AG09319 (cell line): ENCODE measurements around the gene PEX10.

Experiments
- DNase-seq: peaks from one replicate; pipeline ENCODE4 v3.0.0-alpha.2; 2010; ENCODE audit warnings: low read depth; ENCODE audit errors: extremely low read depth
- CTCF ChIP-seq: IDR thresholded peaks from 2 replicates; pipeline ENCODE4 v1.5.1; 2011; ENCODE audit warnings: low read depth, mild to moderate bottlenecking, inconsistent platforms, low read length, moderate library complexity

The PEX10 gene

GRCh38 chr1:2382621-2383361 lies 29.6 kb downstream of the PEX10 start:
- peak; percentile 50 for TF ChIP-seq CTCF
- DNase-seq = no peak

GRCh38 chr1:2381741-2382620 lies 30.4 kb downstream of the PEX10 start:
- DNase-seq = peak; percentile 44
- TF ChIP-seq CTCF = peak; percentile 94

DNA sequence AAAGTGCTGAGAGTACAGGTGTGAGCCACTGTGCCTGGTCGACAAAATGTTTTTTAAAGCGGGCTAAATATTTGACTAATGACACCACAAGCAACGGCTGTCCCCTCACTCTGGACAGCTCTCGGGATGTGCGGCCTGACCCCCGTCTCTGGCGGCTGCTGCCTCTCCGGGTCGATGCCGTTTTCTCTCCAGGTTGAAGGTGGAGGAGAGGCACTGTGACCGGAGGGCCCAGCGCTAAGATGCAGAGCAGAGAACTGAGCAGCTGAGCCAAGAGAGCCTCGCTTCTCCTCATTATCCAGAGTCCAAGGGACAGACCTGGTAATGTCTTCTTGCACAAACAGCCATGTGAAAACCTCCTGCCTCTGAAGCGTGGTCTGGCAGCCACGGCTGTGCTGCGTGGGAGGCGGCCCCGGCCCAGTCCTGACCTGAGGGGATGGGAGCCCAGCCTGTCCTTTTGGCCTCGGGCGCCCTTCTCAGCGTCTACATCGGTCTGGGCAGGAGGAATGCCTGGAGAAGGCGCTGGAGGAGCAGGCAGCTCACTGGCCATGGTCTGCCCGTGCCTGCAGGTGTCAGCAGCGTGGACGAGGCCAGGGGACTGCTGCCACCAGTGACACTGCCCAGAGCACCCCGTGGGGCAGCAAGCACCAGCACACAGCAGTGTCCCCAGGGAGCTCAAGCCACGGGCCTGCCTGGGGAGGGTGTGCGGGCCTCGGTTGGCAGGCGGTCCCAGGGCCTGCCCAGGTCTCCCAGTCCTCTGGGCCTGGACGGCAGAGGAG lies 31.4 kb downstream of the PEX10 start:
- TF ChIP-seq CTCF = no peak
- no peak for DNase-seq

DNA sequence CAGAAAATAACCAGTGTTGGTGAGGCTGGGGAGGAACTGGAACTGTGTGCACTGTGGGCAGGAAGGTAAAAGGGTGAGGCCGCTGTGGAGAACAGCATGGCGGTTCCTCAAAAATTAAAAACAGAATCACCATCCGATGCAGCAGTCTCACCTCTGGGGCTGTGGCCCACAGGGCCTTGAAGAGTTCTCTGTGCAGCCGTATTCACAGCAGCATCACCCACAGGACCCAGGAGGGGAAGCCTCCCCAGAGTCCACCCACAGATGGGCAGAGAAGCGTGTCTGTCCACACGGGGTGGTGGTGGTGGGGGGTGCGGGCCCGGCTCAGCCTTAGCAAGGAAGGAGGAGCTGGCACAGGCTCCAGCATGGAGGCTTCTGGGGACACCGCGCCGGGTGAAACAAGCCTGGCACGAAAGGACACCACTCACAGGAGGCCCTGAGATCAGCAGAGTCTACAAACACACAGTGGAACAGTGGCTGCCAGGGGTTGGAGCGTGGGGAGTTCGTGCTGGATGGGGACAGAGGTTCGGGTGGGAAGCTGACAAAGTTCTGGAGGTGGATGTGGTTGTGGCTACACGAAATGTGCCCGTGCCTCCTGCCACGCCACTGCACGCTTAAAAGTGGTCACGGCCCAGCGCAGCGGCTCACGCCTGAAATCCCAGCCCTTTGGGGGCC lies 32.5 kb downstream of the PEX10 start:
- no peak for DNase-seq
- TF ChIP-seq CTCF = no peak

- no peak for TF ChIP-seq CTCF
- DNase-seq = no peak
Observed at GRCh38 chr1:2378956-2379732, 33.2 kb downstream of the PEX10 start.

DNA sequence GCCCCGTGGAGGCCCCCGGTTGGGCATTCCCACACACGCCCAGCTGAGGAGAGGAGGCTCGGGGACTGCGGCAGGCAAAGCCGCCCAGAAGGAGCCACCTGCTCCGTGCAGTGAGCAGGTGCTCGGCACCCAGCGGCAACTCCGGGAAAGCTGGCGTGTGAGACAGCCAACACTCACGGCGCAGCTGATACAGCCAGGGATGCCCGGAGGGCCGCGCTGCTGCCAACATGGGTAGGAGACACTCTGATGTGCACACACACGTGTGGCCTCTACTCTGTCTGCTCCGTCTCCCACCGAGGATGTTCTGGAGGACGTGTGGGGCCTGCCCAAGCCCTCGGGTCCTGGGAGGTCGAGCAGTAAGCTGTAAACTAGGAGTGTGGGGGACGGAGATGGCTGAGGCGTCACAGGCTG lies 33.9 kb downstream of the PEX10 start:
- no peak for DNase-seq
- TF ChIP-seq CTCF = no peak
